Prostate gland (tissue), 2 donors: ENCODE measurements around the gene CLCNKB.

ENCODE experiments used
- POLR2AphosphoS5 ChIP-seq: sonication (generic); formaldehyde crosslinking; IDR thresholded peaks from one replicate; pipeline ENCODE4 v1.6.1; 2017; ENCODE audit warnings: antibody characterized with exemption
- TF ChIP-seq, protein P1 (sequence below), 4 experiments: fragments of 200-600 bp in 2 of 4; fragments of 450-650 bp in 2 of 4; sonication (generic) in 2 of 4; IDR thresholded peaks; 1 replicate in 3 of 4; 2 replicates in 1 of 4; pipeline ENCODE4 v1.5.1; 2016 to 2019; ENCODE audit warnings: antibody characterized with exemption in 4 of 4, mild to moderate bottlenecking in 2 of 4, moderate library complexity in 2 of 4

DNA sequence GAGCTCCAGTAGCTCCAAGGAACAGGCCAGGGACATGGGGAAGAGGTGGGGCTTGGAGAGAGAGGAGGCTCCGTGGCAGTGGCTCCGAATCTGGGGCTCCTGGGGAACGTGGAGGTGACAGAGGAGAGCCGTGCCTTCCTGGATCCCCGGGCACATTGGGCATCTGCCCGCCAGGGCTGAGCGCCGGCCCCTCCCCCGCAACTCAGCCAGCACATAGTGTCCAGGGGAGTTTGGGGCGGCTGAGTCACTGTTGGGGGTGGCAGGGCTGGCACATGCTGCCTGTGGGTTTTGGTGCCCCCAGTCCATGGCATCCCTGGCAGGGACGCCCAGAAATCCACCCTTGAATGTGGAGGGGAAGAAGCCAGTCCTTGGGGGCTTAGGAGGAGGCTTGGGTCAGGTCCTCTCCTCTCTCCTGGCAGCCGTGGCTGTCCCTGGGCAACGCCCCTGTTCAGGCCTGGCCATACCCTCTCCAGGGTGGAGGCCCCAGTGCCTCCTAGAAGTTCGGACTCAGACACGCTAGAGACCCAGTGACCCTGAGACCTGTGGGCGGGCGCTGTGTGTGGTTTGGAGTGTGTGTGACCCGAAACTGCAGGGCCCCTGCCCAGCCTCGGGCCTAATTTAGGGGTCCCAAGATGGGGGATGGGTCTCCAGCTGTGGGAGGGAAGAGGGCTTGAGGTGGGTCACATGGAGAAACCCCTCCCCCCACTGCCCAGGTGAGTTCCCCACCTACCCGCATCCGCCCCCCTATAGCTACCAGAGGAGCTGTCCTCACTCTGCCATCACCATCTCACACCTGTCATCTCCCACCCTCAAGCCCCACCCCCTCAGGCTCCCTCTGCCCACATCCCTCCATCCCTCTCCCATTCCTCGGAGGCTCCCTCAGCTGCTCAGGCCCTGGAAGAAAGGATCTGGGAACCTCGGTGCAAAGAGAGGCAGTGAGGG is 27.4 kb upstream of the CLCNKB start:
- TF ChIP-seq, protein P1, sequence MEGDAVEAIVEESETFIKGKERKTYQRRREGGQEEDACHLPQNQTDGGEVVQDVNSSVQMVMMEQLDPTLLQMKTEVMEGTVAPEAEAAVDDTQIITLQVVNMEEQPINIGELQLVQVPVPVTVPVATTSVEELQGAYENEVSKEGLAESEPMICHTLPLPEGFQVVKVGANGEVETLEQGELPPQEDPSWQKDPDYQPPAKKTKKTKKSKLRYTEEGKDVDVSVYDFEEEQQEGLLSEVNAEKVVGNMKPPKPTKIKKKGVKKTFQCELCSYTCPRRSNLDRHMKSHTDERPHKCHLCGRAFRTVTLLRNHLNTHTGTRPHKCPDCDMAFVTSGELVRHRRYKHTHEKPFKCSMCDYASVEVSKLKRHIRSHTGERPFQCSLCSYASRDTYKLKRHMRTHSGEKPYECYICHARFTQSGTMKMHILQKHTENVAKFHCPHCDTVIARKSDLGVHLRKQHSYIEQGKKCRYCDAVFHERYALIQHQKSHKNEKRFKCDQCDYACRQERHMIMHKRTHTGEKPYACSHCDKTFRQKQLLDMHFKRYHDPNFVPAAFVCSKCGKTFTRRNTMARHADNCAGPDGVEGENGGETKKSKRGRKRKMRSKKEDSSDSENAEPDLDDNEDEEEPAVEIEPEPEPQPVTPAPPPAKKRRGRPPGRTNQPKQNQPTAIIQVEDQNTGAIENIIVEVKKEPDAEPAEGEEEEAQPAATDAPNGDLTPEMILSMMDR (IDR thresholded peaks at IDR 0.05) = no peak
- TF ChIP-seq POLR2AphosphoS5 = no peak
